Panc1 (cell line): ENCODE measurements around the gene ZDHHC14. TPM values are rescaled to one million over a fixed set of nuclear protein-coding genes. Genes with fewer than 3 reads are reported as not detected.

ENCODE experiments used
- ATAC-seq: fragments of 200-7000 bp; cut with Tn5 transposase; 2 replicates; pipeline ENCODE4 v1.9.1; 2020; ENCODE audit warnings: mild to moderate bottlenecking, moderate library complexity
- BruUV-seq: library from RNA; stranded (reverse); fragments of 400-500 nt; replicated peaks from 2 replicates; lab custom pipeline; 2021; lab: Mats Ljungman, UMichigan
- CTCF ChIA-PET: fragments of 300-600 bp; sonication (Branson Sonifier 250); formaldehyde crosslinking; loops from one replicate; lab custom pipeline; 2022; ENCODE audit warnings: antibody characterized with exemption; lab: Charles Lee
- POLR2A ChIA-PET: fragments of 300-600 bp; sonication (Branson Sonifier 250); formaldehyde crosslinking; loops from one replicate; lab custom pipeline; 2022; ENCODE audit warnings: antibody characterized with exemption; lab: Charles Lee
- DNase-seq: peaks from one replicate; pipeline ENCODE4 v3.0.0-alpha.2; 2010; ENCODE audit warnings: low read depth, low spot score
- H3K27ac ChIP-seq: 2 replicates; pipeline ENCODE4 v1.5.1; 2011; ENCODE audit warnings: mild to moderate bottlenecking, low read length, inconsistent platforms
- H3K27me3 ChIP-seq: fragments of 200-500 bp; sonication (Bioruptor generic); 2 replicates; pipeline ENCODE4 v1.6.0; 2014; ENCODE audit warnings: low read length, inconsistent platforms; ENCODE audit not compliant: control insufficient read depth, insufficient read depth
- H3K36me3 ChIP-seq: fragments of 200-500 bp; sonication (Bioruptor generic); 2 replicates; pipeline ENCODE4 v1.5.1; 2014; ENCODE audit warnings: inconsistent platforms, mild to moderate bottlenecking, low read length, moderate library complexity; ENCODE audit not compliant: control insufficient read depth, insufficient read depth
- H3K4me1 ChIP-seq: 2 replicates; pipeline ENCODE4 v1.5.1; 2011; ENCODE audit warnings: inconsistent platforms, mild to moderate bottlenecking, low read length, moderate library complexity; ENCODE audit not compliant: control insufficient read depth, insufficient read depth
- H3K4me3 ChIP-seq, 2 experiments: 2 replicates each; pipeline ENCODE4 v1.5.1; 2011 to 2012; ENCODE audit warnings: low read depth in 2 of 2, low read length in 2 of 2, mild to moderate bottlenecking in 2 of 2, inconsistent platforms in 1 of 2, moderate library complexity in 1 of 2
- H3K9me3 ChIP-seq: fragments of 200-500 bp; sonication (Bioruptor generic); 2 replicates; pipeline ENCODE4 v1.5.1; 2014; ENCODE audit warnings: low read depth, mild to moderate bottlenecking, inconsistent platforms, low read length, moderate library complexity; ENCODE audit not compliant: control insufficient read depth, insufficient read depth
- CTCF ChIP-seq: fragments of 450-650 bp; IDR thresholded peaks from 2 replicates; pipeline ENCODE4 v1.5.1; 2017; ENCODE audit warnings: mild to moderate bottlenecking
- POLR2AphosphoS5 ChIP-seq: IDR thresholded peaks from 2 replicates; pipeline ENCODE4 v1.6.1; 2012; ENCODE audit warnings: mild to moderate bottlenecking, low read depth, low read length, moderate library complexity
- REST ChIP-seq, 2 experiments: IDR thresholded peaks; 2 replicates each; pipeline ENCODE4 v1.6.1; 2011 to 2012; ENCODE audit warnings: low read depth in 2 of 2, control low read depth in 1 of 2, low read length in 1 of 2, mild to moderate bottlenecking in 1 of 2, moderate library complexity in 1 of 2; ENCODE audit not compliant: insufficient read depth in 1 of 2
- SIN3A ChIP-seq: IDR thresholded peaks from 2 replicates; pipeline ENCODE4 v1.6.1; 2012; ENCODE audit warnings: low read depth, mild to moderate bottlenecking, low read length, moderate library complexity, borderline replicate concordance; ENCODE audit not compliant: insufficient read depth
- TCF7L2 ChIP-seq: IDR thresholded peaks from 2 replicates; pipeline ENCODE4 v1.6.1; 2011; ENCODE audit warnings: mild to moderate bottlenecking, low read depth, low read length, inconsistent platforms
- in situ Hi-C: cut with HindIII; loops from 2 replicates; pipeline ENCODE4 v1.10.0; 2016; ENCODE audit warnings: low sequenced_read_pairs, low pct_unique_long_range_greater_than_20kb
- intact Hi-C: fragments of 100-400 bp; cut with micrococcal nuclease; formaldehyde crosslinking; loops from one replicate; pipeline ENCODE4 v1.10.0; 2022; ENCODE audit not compliant: unreplicated experiment
- total RNA-seq: library from RNA; stranded (reverse); gene quantifications from one replicate; pipeline ENCODE4 v1.2.1, GENCODE V29; 2021; ENCODE audit not compliant: unreplicated experiment

Gene ZDHHC14
- total RNA-seq, 1 experiment from 2014 or later, result 19.9 TPM

- in situ Hi-C loops (no loop called here), intact Hi-C loops (no loop called here)
- Histone ChIP-seq H3K36me3 (no peaks in the 10 kb centered on the region), H3K27ac (no peak overlapping the region), H3K9me3 (0 out of 2 replicates have a peak, but pooled peaks cover 2% of the 10 kb centered on the region), H3K27me3 (no peaks in the 10 kb centered on the region), H3K4me3 (no peak overlapping the region), H3K4me1 (no peaks in the 10 kb centered on the region)
- DNase-seq, result no peak
- ChIA-PET POLR2A (no interaction called here), CTCF (no interaction called here)
- TF ChIP-seq SIN3A (no peak), POLR2AphosphoS5 (no peak)
- BruUV-seq, result no TSS peak
- no peak for ATAC-seq
Measured at GRCh38 chr6:157568702-157569101, 187.7 kb downstream of the ZDHHC14 start.

- intact Hi-C loops (no loop called here), in situ Hi-C loops (no loop called here)
- no peak overlapping the region for H3K4me3 ChIP-seq
- ATAC-seq (no peak), DNase-seq (no peak)
- H3K9me3 ChIP-seq, result 0 out of 2 replicates have a peak, but pooled peaks cover 2% of the 10 kb centered on the region
- no TSS peak for BruUV-seq
- H3K36me3 ChIP-seq, result no peaks in the 10 kb centered on the region
- POLR2A ChIA-PET, result no interaction called here
- no peak overlapping the region for H3K27ac ChIP-seq
- no peak for TF ChIP-seq REST (IDR thresholded peaks at IDR 0.05; ENCODE audit: insufficient read depth in 1 of 2, low read depth in 2 of 2, low read length in 1 of 2)
- no peak for TF ChIP-seq TCF7L2
- TF ChIP-seq SIN3A, result no peak
- no peak for TF ChIP-seq POLR2AphosphoS5
- no peaks in the 10 kb centered on the region for H3K4me1 ChIP-seq
- no peaks in the 10 kb centered on the region for H3K27me3 ChIP-seq
- CTCF ChIA-PET, result no interaction called here
Measured at GRCh38 chr6:157569543-157569942, 188.6 kb downstream of the ZDHHC14 start.

GRCh38 chr6:157570104-157570503 is 189.1 kb downstream of the ZDHHC14 start:
- ATAC-seq, result no peak
- in situ Hi-C loops (no loop called here), intact Hi-C loops (no loop called here)
- Histone ChIP-seq H3K4me1 (no peaks in the 10 kb centered on the region), H3K27ac (no peak overlapping the region), H3K4me3 (no peak overlapping the region), H3K9me3 (0 out of 2 replicates have a peak, but pooled peaks cover 2% of the 10 kb centered on the region), H3K27me3 (no peaks in the 10 kb centered on the region), H3K36me3 (no peaks in the 10 kb centered on the region)
- no peak for TF ChIP-seq REST (IDR thresholded peaks at IDR 0.05; ENCODE audit: insufficient read depth in 1 of 2, low read depth in 2 of 2, low read length in 1 of 2)
- no peak for TF ChIP-seq CTCF
- TF ChIP-seq POLR2AphosphoS5, result no peak
- no peak for TF ChIP-seq TCF7L2
- no peak for TF ChIP-seq SIN3A
- DNase-seq, result no peak
- ChIA-PET POLR2A (no interaction called here), CTCF (no interaction called here)
- BruUV-seq, result no TSS peak
